ENCODE measurements around the gene DTNA.
A peak's percentile ranks its signal among the peaks of the same experiment; 100 is the strongest.

The DTNA gene

DNA sequence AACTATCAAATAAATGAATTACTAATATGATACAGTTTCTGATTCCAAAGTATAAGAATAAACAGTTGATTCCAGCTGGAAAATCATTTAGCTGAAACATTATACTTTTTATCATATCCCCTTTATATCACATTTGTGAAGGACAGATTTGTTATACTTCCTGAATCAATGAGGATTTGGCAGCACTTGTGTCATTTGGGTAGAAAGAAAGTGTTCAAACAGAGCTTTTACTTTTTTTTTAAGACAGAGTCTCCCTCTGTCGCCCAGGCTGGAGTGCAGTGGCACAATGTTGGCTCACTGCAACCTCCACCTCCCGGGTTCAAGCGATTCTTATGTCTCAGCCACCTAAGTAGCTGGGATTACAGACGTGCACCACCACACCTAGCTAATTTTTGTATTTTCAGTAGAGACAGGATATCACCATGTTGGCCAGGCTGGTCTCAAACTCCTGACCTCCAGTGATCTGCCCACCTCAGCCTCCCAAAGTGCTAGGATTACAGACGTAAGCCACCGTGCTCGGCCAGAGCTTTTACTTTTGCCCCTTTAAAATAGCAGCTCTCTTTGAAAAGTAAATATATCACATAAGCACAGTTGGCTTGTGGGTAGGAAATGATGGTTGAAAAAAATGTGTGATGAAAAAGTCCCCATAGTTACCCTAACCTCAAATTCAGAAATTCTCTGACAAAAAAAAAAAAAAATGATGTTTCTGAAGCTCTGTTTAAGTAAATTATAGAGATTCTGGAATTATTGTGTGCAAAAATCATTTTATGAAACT lies 95.2 kb downstream of the DTNA start:
- Histone ChIP-seq H3K27ac (ENCODE audit: poor library complexity, severe bottlenecking) (no peak overlapping the region), H3K36me3 (ENCODE audit: low read depth) (no peaks in the 10 kb centered on the region), H3K9me3 (ENCODE audit: severe bottlenecking) (no peaks in the 10 kb centered on the region), H3K27me3 (ENCODE audit: insufficient read depth, poor library complexity, severe bottlenecking) (peaks cover 4% of the 10 kb centered on the region), H3K4me3 (ENCODE audit: severe bottlenecking) (no peak overlapping the region), H3K4me1 (ENCODE audit: insufficient read depth, poor library complexity, severe bottlenecking) (no peaks in the 10 kb centered on the region)
- DNase-seq (ENCODE audit: low spot score) (no peak), ATAC-seq (ENCODE audit: low read depth) (no peak)
- TF ChIP-seq, protein P1, sequence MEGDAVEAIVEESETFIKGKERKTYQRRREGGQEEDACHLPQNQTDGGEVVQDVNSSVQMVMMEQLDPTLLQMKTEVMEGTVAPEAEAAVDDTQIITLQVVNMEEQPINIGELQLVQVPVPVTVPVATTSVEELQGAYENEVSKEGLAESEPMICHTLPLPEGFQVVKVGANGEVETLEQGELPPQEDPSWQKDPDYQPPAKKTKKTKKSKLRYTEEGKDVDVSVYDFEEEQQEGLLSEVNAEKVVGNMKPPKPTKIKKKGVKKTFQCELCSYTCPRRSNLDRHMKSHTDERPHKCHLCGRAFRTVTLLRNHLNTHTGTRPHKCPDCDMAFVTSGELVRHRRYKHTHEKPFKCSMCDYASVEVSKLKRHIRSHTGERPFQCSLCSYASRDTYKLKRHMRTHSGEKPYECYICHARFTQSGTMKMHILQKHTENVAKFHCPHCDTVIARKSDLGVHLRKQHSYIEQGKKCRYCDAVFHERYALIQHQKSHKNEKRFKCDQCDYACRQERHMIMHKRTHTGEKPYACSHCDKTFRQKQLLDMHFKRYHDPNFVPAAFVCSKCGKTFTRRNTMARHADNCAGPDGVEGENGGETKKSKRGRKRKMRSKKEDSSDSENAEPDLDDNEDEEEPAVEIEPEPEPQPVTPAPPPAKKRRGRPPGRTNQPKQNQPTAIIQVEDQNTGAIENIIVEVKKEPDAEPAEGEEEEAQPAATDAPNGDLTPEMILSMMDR (IDR thresholded peaks at IDR 0.05; ENCODE audit: poor library complexity, severe bottlenecking) = no peak

DNA sequence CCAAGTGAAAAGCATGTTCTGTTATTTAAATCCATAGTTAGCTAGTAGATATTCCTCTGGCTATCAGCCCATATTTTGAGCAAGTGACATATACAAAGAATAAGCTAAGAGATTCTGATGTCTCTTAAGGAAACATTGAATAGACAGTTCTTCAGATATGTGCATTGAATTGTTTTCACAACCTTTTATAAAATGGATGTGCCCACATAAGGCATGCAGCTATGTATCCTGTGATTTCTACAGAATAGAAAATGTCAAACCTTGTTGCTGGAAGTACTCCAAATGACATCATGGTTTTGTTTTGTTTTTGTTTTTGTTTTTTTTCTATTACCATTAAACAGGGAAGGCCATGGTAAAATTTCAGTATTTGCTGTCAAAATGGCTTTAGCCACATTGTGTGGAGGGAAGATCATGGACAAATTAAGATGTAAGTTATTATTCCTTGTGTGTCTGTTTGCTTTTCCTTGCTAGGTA lies 95.8 kb downstream of the DTNA start:
- Histone ChIP-seq H3K27ac (ENCODE audit: poor library complexity, severe bottlenecking) (no peak overlapping the region), H3K9me3 (ENCODE audit: severe bottlenecking) (no peaks in the 10 kb centered on the region), H3K4me1 (ENCODE audit: insufficient read depth, poor library complexity, severe bottlenecking) (no peaks in the 10 kb centered on the region), H3K36me3 (ENCODE audit: low read depth) (no peaks in the 10 kb centered on the region), H3K4me3 (ENCODE audit: severe bottlenecking) (no peak overlapping the region), H3K27me3 (ENCODE audit: insufficient read depth, poor library complexity, severe bottlenecking) (peaks cover 4% of the 10 kb centered on the region)
- ATAC-seq (ENCODE audit: low read depth) (no peak), DNase-seq (ENCODE audit: low spot score) (no peak)
- TF ChIP-seq, protein P1 (IDR thresholded peaks at IDR 0.05; ENCODE audit: poor library complexity, severe bottlenecking) = no peak

DNA sequence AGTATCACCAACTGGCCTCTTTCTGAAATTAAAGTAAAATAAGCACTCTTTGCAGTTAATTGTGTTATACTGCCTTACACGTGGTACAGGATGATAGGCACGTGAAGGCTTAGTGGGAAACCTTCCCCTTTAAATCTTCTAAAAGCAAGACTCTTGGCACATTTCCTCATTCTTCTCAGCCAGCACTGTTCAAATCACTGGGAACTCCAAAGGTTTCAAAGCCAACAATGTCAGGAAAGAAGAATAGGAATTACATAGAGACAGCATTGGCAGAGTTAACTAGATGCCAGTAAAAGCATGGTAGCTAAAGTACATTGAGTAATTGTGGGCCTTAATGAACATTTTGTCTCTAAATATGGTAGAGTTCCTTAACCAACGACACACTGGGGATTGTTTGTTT lies 96.4 kb downstream of the DTNA start:
- ATAC-seq (ENCODE audit: low read depth) (no peak), DNase-seq (ENCODE audit: low spot score) (no peak)
- Histone ChIP-seq H3K27me3 (ENCODE audit: insufficient read depth, poor library complexity, severe bottlenecking) (peaks cover 4% of the 10 kb centered on the region), H3K36me3 (ENCODE audit: low read depth) (no peaks in the 10 kb centered on the region), H3K27ac (ENCODE audit: poor library complexity, severe bottlenecking) (no peak overlapping the region), H3K4me1 (ENCODE audit: insufficient read depth, poor library complexity, severe bottlenecking) (no peaks in the 10 kb centered on the region), H3K9me3 (ENCODE audit: severe bottlenecking) (no peaks in the 10 kb centered on the region), H3K4me3 (ENCODE audit: severe bottlenecking) (no peak overlapping the region)
- TF ChIP-seq, protein P1 (IDR thresholded peaks at IDR 0.05; ENCODE audit: poor library complexity, severe bottlenecking) = no peak

DNA sequence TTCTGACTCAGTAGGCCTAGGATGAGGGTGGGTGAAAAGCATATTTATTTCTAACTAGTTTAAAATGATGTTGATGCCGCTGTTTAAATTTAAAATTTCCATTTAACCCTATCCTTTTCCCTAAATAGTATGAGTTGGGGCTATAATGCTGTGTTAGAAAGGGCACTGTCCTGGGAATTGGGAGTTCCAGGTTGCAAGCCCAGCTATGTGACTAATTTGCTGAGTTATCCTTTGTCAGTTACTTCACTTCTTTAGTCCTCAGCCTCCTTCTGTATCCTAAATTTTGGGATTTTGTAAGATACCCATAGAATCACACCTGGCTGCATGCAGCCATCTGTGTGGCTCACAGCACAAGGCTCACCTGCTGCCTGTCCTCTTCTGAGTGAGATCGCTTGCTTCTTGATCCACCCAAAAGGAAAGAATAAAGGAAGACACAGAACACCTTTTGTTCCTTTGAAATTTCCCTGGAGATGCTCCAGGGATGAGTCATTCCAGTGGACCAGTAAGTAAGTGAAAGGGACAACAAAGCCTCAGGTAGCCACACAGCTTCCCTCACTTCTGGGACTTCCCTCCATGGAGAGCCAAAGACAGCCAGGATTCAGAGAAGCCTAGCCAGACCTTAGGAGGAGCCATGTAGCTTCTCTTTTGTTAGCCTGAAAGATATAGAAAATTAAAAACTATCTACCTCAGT lies 97.2 kb downstream of the DTNA start:
- Histone ChIP-seq H3K4me1 (ENCODE audit: insufficient read depth, poor library complexity, severe bottlenecking) (no peaks in the 10 kb centered on the region), H3K27ac (ENCODE audit: poor library complexity, severe bottlenecking) (no peak overlapping the region), H3K36me3 (ENCODE audit: low read depth) (no peaks in the 10 kb centered on the region), H3K27me3 (ENCODE audit: insufficient read depth, poor library complexity, severe bottlenecking) (peaks cover 4% of the 10 kb centered on the region), H3K9me3 (ENCODE audit: severe bottlenecking) (no peaks in the 10 kb centered on the region), H3K4me3 (ENCODE audit: severe bottlenecking) (no peak overlapping the region)
- no peak for DNase-seq (ENCODE audit: low spot score)
- ATAC-seq (ENCODE audit: low read depth) = peak; percentile 59; the same call in 2 of the 3 replicates
- TF ChIP-seq, protein P1 (IDR thresholded peaks at IDR 0.05; ENCODE audit: poor library complexity, severe bottlenecking) = no peak
